HEK293 (cell line): ENCODE measurements around the gene KIF18B.
A peak's percentile ranks its signal among the peaks of the same experiment; 100 is the strongest.

Experiments used
- FEZF1 ChIP-seq: fragments of 450-650 bp; formaldehyde crosslinking; IDR thresholded peaks from 2 replicates; pipeline ENCODE4 v1.5.1; 2016; ENCODE audit warnings: missing biosample characterization, missing genetic modification characterization
- IKZF3 ChIP-seq: fragments of 450-650 bp; IDR thresholded peaks from 2 replicates; pipeline ENCODE4 v1.5.0; 2018; ENCODE audit warnings: missing biosample characterization, mild to moderate bottlenecking, missing genetic modification characterization, moderate library complexity
- KLF1 ChIP-seq: fragments of 450-650 bp; formaldehyde crosslinking; IDR thresholded peaks from 2 replicates; pipeline ENCODE4 v1.5.1; 2016; ENCODE audit warnings: missing biosample characterization, missing genetic modification characterization
- MEIS1 ChIP-seq: sonication (generic); formaldehyde crosslinking; IDR thresholded peaks from 2 replicates; pipeline ENCODE4 v1.8.1; 2022; ENCODE audit warnings: missing genetic modification reagents, mild to moderate bottlenecking, borderline replicate concordance
- SCRT1 ChIP-seq: fragments of 450-650 bp; formaldehyde crosslinking; IDR thresholded peaks from 2 replicates; pipeline ENCODE4 v1.5.1; 2016; ENCODE audit warnings: missing biosample characterization, missing genetic modification characterization, borderline replicate concordance
- TCF7L2 ChIP-seq: IDR thresholded peaks from 2 replicates; pipeline ENCODE4 v1.6.1; 2011; ENCODE audit warnings: low read depth, mild to moderate bottlenecking, inconsistent platforms, low read length, moderate library complexity, borderline replicate concordance
- ZBTB21 ChIP-seq: fragments of 450-650 bp; formaldehyde crosslinking; IDR thresholded peaks from 2 replicates; pipeline ENCODE4 v1.5.1; 2017; ENCODE audit warnings: missing biosample characterization, missing genetic modification characterization
- ZBTB7A ChIP-seq: fragments of 450-650 bp; formaldehyde crosslinking; IDR thresholded peaks from 2 replicates; pipeline ENCODE4 v1.5.1; 2016; ENCODE audit warnings: low read depth, missing biosample characterization, missing genetic modification characterization
- ZEB2 ChIP-seq: fragments of 450-650 bp; formaldehyde crosslinking; IDR thresholded peaks from 2 replicates; pipeline ENCODE4 v1.5.1; 2016; ENCODE audit warnings: missing biosample characterization, missing genetic modification characterization
- ZFP69B ChIP-seq: fragments of 450-650 bp; formaldehyde crosslinking; IDR thresholded peaks from 2 replicates; pipeline ENCODE4 v1.5.1; 2016; ENCODE audit warnings: missing biosample characterization, missing genetic modification characterization
- ZIC2 ChIP-seq: fragments of 450-650 bp; formaldehyde crosslinking; IDR thresholded peaks from 2 replicates; pipeline ENCODE4 v1.5.1; 2016; ENCODE audit warnings: missing biosample characterization, missing genetic modification characterization
- ZNF114 ChIP-seq: fragments of 450-650 bp; formaldehyde crosslinking; IDR thresholded peaks from 2 replicates; pipeline ENCODE4 v1.5.0; 2017; ENCODE audit warnings: missing biosample characterization, missing genetic modification characterization
- ZNF132 ChIP-seq: fragments of 450-650 bp; formaldehyde crosslinking; IDR thresholded peaks from 2 replicates; pipeline ENCODE4 v1.5.1; 2017; ENCODE audit warnings: missing biosample characterization, missing genetic modification characterization, borderline replicate concordance
- ZNF155 ChIP-seq: fragments of 450-650 bp; formaldehyde crosslinking; IDR thresholded peaks from 2 replicates; pipeline ENCODE4 v1.5.1; 2016; ENCODE audit warnings: missing biosample characterization, missing genetic modification characterization
- ZNF16 ChIP-seq: fragments of 450-650 bp; formaldehyde crosslinking; IDR thresholded peaks from 2 replicates; pipeline ENCODE4 v1.5.1; 2016; ENCODE audit warnings: low read depth, missing biosample characterization, missing genetic modification characterization
- ZNF202 ChIP-seq: fragments of 450-650 bp; formaldehyde crosslinking; IDR thresholded peaks from 2 replicates; pipeline ENCODE4 v1.5.1; 2016; ENCODE audit warnings: missing biosample characterization, missing genetic modification characterization, borderline replicate concordance
- ZNF214 ChIP-seq: fragments of 450-650 bp; formaldehyde crosslinking; IDR thresholded peaks from 2 replicates; pipeline ENCODE4 v1.5.1; 2017; ENCODE audit warnings: missing biosample characterization, mild to moderate bottlenecking, missing genetic modification characterization, borderline replicate concordance
- ZNF423 ChIP-seq: fragments of 450-650 bp; formaldehyde crosslinking; IDR thresholded peaks from 2 replicates; pipeline ENCODE4 v1.5.1; 2016; ENCODE audit warnings: missing biosample characterization, missing genetic modification characterization
- ZNF426 ChIP-seq: fragments of 450-650 bp; formaldehyde crosslinking; IDR thresholded peaks from 2 replicates; pipeline ENCODE4 v1.5.1; 2017; ENCODE audit warnings: missing biosample characterization, missing genetic modification characterization, mild to moderate bottlenecking, inconsistent platforms, moderate library complexity
- ZNF530 ChIP-seq: fragments of 450-650 bp; formaldehyde crosslinking; IDR thresholded peaks from 2 replicates; pipeline ENCODE4 v1.5.1; 2016; ENCODE audit warnings: low read depth, missing biosample characterization, missing genetic modification characterization
- ZNF596 ChIP-seq: fragments of 450-650 bp; IDR thresholded peaks from 2 replicates; pipeline ENCODE4 v1.5.0; 2018; ENCODE audit warnings: missing biosample characterization, mild to moderate bottlenecking, missing genetic modification characterization, moderate library complexity
- ZNF626 ChIP-seq: fragments of 450-650 bp; sonication (Bioruptor Pico); formaldehyde crosslinking; IDR thresholded peaks from 2 replicates; pipeline ENCODE4 v1.5.1; 2018; ENCODE audit warnings: missing biosample characterization, missing genetic modification characterization, inconsistent platforms
- ZNF843 ChIP-seq: fragments of 450-650 bp; formaldehyde crosslinking; IDR thresholded peaks from 2 replicates; pipeline ENCODE4 v1.5.1; 2016; ENCODE audit warnings: missing biosample characterization, missing genetic modification characterization
- TF ChIP-seq, protein P1 (sequence below): fragments of 450-650 bp; formaldehyde crosslinking; IDR thresholded peaks from 2 replicates; pipeline ENCODE4 v1.5.1; 2016; ENCODE audit warnings: missing biosample characterization, missing genetic modification characterization
- TF ChIP-seq, protein P2 (sequence below): fragments of 450-650 bp; formaldehyde crosslinking; IDR thresholded peaks from 2 replicates; pipeline ENCODE4 v1.5.1; 2016; ENCODE audit warnings: missing biosample characterization, missing genetic modification characterization
- TF ChIP-seq, protein P3 (sequence below): fragments of 450-650 bp; formaldehyde crosslinking; IDR thresholded peaks from 2 replicates; pipeline ENCODE4 v1.5.1; 2016; ENCODE audit warnings: missing biosample characterization, missing genetic modification characterization
- TF ChIP-seq, protein P4 (sequence below): fragments of 450-650 bp; formaldehyde crosslinking; IDR thresholded peaks from 2 replicates; pipeline ENCODE4 v1.5.1; 2016; ENCODE audit warnings: missing biosample characterization, missing genetic modification characterization, borderline replicate concordance
- TF ChIP-seq, protein P5 (sequence below): fragments of 450-650 bp; formaldehyde crosslinking; IDR thresholded peaks from 2 replicates; pipeline ENCODE4 v1.5.1; 2016; ENCODE audit warnings: missing biosample characterization, missing genetic modification characterization
- TF ChIP-seq, protein P6 (sequence below): fragments of 450-650 bp; formaldehyde crosslinking; IDR thresholded peaks from 2 replicates; pipeline ENCODE4 v1.5.1; 2017; ENCODE audit warnings: missing biosample characterization, missing genetic modification characterization

Gene KIF18B

DNA sequence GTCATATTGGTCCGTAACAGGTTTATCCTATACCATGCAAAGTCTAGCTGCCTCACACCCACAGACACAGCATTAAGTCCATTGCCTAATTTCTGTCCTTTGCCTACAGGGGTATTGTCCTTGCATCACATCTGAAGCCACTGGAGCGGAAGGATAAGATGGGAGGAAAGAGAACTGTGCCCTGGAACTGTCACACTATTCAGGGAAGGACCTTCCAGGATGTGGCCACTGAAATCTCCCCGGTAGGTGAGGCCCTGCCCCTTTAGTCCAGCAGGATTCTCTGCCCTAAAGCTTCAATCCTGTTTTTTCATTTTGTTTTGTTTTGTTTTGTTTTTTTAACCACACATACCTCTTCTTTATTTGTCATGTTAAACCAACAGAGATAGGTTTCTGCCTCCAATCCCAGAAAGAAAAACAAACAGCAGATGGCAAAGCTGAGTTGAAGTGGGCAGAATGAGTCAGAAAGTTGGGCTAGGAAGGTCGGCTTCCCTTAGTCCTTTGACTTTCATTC, 46.1 kb downstream of the KIF18B start (continued):
- TF ChIP-seq, protein P1, sequence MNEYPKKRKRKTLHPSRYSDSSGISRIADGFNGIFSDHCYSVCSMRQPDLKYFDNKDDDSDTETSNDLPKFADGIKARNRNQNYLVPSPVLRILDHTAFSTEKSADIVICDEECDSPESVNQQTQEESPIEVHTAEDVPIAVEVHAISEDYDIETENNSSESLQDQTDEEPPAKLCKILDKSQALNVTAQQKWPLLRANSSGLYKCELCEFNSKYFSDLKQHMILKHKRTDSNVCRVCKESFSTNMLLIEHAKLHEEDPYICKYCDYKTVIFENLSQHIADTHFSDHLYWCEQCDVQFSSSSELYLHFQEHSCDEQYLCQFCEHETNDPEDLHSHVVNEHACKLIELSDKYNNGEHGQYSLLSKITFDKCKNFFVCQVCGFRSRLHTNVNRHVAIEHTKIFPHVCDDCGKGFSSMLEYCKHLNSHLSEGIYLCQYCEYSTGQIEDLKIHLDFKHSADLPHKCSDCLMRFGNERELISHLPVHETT (tag by site-specific recombination), result peak; percentile 22; the same call in 1 of the 2 replicates
- TF ChIP-seq FEZF1 (tag by site-specific recombination) (peak; percentile 58), IKZF3 (tag by site-specific recombination) (no peak), KLF1 (tag by site-specific recombination) (no peak), ZBTB21 (tag by site-specific recombination) (no peak), ZNF214 (tag by site-specific recombination) (no peak), ZNF626 (tag by site-specific recombination) (no peak), ZFP69B (no peak), ZNF843 (peak; percentile 81), ZNF530 (tag by site-specific recombination) (no peak), ZNF596 (tag by site-specific recombination) (no peak), ZIC2 (no peak), ZBTB7A (tag by site-specific recombination) (no peak), ZNF423 (tag by site-specific recombination) (no peak), ZNF16 (tag by site-specific recombination) (no peak), ZEB2 (tag by site-specific recombination) (no peak; the same call in 1 of the 2 replicates), MEIS1 (CRISPR knock-in tag) (no peak), ZNF426 (tag by site-specific recombination) (no peak), ZNF155 (tag by site-specific recombination) (no peak), TCF7L2 (no peak), ZNF114 (no peak), SCRT1 (tag by site-specific recombination) (no peak), ZNF132 (tag by site-specific recombination) (no peak), ZNF202 (tag by site-specific recombination) (no peak)
- TF ChIP-seq, protein P2, sequence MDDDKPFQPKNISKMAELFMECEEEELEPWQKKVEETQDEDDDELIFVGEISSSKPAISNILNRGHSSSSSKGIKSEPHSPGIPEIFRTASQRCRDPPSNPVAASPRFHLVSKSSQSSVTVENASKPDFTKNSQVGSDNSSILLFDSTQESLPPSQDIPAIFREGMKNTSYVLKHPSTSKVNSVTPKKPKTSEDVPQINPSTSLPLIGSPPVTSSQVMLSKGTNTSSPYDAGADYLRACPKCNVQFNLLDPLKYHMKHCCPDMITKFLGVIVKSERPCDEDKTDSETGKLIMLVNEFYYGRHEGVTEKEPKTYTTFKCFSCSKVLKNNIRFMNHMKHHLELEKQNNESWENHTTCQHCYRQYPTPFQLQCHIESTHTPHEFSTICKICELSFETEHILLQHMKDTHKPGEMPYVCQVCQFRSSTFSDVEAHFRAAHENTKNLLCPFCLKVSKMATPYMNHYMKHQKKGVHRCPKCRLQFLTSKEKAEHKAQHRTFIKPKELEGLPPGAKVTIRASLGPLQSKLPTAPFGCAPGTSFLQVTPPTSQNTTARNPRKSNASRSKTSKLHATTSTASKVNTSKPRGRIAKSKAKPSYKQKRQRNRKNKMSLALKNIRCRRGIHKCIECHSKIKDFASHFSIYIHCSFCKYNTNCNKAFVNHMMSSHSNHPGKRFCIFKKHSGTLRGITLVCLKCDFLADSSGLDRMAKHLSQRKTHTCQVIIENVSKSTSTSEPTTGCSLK (tag by site-specific recombination), result no peak; the same call in 1 of the 2 replicates
- TF ChIP-seq, protein P3, sequence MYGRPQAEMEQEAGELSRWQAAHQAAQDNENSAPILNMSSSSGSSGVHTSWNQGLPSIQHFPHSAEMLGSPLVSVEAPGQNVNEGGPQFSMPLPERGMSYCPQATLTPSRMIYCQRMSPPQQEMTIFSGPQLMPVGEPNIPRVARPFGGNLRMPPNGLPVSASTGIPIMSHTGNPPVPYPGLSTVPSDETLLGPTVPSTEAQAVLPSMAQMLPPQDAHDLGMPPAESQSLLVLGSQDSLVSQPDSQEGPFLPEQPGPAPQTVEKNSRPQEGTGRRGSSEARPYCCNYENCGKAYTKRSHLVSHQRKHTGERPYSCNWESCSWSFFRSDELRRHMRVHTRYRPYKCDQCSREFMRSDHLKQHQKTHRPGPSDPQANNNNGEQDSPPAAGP, result no peak; the same call in 1 of the 2 replicates
- TF ChIP-seq, protein P4, sequence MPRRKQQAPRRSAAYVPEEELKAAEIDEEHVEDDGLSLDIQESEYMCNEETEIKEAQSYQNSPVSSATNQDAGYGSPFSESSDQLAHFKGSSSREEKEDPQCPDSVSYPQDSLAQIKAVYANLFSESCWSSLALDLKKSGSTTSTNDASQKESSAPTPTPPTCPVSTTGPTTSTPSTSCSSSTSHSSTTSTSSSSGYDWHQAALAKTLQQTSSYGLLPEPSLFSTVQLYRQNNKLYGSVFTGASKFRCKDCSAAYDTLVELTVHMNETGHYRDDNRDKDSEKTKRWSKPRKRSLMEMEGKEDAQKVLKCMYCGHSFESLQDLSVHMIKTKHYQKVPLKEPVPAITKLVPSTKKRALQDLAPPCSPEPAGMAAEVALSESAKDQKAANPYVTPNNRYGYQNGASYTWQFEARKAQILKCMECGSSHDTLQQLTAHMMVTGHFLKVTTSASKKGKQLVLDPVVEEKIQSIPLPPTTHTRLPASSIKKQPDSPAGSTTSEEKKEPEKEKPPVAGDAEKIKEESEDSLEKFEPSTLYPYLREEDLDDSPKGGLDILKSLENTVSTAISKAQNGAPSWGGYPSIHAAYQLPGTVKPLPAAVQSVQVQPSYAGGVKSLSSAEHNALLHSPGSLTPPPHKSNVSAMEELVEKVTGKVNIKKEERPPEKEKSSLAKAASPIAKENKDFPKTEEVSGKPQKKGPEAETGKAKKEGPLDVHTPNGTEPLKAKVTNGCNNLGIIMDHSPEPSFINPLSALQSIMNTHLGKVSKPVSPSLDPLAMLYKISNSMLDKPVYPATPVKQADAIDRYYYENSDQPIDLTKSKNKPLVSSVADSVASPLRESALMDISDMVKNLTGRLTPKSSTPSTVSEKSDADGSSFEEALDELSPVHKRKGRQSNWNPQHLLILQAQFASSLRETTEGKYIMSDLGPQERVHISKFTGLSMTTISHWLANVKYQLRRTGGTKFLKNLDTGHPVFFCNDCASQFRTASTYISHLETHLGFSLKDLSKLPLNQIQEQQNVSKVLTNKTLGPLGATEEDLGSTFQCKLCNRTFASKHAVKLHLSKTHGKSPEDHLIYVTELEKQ, result no peak
- TF ChIP-seq, protein P5, sequence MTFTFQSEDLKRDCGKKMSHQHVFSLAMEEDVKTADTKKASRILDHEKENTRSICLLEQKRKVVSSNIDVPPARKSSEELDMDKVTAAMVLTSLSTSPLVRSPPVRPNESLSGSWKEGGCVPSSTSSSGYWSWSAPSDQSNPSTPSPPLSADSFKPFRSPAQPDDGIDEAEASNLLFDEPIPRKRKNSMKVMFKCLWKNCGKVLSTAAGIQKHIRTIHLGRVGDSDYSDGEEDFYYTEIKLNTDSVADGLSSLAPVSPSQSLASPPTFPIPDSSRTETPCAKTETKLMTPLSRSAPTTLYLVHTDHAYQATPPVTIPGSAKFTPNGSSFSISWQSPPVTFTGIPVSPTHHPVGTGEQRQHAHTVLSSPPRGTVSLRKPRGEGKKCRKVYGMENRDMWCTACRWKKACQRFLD (tag by site-specific recombination), result no peak
- TF ChIP-seq, protein P6, sequence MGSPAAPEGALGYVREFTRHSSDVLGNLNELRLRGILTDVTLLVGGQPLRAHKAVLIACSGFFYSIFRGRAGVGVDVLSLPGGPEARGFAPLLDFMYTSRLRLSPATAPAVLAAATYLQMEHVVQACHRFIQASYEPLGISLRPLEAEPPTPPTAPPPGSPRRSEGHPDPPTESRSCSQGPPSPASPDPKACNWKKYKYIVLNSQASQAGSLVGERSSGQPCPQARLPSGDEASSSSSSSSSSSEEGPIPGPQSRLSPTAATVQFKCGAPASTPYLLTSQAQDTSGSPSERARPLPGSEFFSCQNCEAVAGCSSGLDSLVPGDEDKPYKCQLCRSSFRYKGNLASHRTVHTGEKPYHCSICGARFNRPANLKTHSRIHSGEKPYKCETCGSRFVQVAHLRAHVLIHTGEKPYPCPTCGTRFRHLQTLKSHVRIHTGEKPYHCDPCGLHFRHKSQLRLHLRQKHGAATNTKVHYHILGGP (tag by site-specific recombination), result no peak
